NCI-H2107 treated with DMSO at 0.1 percent for 48 hours (cell line): ENCODE results near the gene FAM162A.
"Not testable (repeated sequence)": the region's sequence is repeated elsewhere in the genome, so short reads cannot be mapped to it uniquely, and the experiment has no call there.

Source experiments
- DNase-seq: peaks from one replicate; lab custom pipeline; 2025; ENCODE audit not compliant: unreplicated experiment; lab: John Stamatoyannopoulos, UW

FAM162A gene

DNA sequence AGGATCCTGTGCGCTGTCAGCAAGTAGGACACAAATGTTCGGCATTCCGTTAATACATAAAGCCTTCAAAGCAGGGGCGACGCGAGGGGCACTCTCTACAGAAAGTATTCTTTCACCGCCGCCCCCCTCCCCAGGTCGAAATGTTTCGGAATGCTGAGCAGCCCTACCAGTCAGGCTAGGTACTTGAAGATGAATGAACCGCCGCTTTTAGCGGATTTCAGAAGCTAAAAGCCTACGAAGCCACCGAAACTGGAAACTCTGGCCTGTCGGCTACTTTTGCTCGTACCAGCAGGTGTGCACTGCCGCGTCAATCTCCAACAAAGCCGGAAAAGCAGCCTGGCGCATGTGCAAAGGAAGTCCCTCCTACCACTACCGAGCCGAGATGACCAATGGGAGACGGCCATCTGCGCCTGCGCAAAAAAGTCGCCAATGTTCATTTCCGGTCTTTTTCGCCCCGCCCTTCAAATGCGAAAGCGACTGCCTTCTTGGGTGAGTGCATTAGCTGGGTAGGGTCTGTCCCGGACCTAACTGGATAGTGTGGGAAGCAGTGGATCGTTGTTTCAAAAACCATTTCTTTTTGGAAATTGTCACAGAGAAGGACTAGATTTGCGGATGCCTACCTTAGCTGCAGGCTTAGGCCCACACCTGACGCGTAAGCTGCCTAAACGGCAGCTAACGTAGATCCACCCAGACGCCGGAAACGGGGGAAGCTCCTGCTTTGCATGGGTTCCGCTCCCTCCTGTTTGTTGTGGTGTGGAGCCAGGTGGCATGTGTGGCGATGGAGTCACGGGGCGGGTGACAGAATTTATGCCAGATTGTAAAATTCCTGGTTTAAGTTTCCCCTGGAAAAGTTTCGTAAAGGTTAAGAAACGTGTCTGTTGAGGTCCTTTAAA, 32.0 kb downstream of the FAM162A start, which contains the start of gene WDR5B:
WDR5B (minus strand) TSS at position 301 of the 893 bp plus-strand sequence. CDS start 534 bp downstream, outside the sequence.
- no peak for DNase-seq

GRCh38 chr3:122416966-122417365, 33.0 kb downstream of the FAM162A start:
- DNase-seq = no peak

DNA sequence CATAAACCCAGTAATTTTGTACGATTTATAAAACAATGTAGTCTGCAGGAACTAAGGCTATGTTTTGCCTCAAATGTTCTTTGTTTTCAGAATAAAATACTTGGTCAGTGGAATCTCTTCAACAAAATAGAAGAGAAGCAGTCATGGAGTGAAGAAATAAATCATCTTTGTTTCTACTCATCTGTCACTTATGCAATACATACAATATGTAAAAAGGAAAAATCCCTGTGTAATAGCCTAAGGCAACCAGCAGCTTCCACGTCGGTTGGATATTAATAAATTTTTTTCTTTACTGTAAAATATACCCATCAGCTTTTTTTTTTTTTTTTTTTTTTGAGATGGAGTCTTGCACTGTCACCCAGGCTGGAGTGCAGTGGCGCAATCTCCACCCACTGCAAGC, 37.1 kb downstream of the FAM162A start:
- DNase-seq = no peak

- DNase-seq = no peak
Measured at GRCh38 chr3:122421836-122422235, 37.9 kb downstream of the FAM162A start.

- no peak for DNase-seq
Measured at GRCh38 chr3:122427857-122428471, 44.0 kb downstream of the FAM162A start.

GRCh38 chr3:122430371-122430770, 46.4 kb downstream of the FAM162A start:
- no peak for DNase-seq

- DNase-seq = no peak
Measured at GRCh38 chr3:122435950-122436349, 52.0 kb downstream of the FAM162A start.

DNA sequence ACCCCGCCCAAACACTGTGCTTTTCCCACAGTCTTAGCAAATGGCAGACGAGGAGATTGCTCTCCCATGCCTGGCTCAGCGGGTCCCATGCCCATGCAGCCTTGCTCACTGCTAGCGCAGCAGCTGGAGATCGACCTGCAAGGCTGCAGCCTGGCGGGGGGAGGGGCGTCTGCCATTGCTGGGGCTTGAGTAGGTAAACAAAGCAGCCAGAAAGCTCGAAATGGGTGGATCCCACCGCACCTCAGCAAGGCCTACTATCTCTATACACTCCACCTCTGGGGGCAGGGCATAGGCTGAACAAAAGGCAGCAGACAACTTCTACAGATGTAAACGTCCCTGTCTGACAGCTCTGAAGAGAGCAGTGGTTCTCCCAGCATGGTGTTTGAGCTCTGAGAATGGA, 59.1 kb downstream of the FAM162A start:
- no peak for DNase-seq

DNA sequence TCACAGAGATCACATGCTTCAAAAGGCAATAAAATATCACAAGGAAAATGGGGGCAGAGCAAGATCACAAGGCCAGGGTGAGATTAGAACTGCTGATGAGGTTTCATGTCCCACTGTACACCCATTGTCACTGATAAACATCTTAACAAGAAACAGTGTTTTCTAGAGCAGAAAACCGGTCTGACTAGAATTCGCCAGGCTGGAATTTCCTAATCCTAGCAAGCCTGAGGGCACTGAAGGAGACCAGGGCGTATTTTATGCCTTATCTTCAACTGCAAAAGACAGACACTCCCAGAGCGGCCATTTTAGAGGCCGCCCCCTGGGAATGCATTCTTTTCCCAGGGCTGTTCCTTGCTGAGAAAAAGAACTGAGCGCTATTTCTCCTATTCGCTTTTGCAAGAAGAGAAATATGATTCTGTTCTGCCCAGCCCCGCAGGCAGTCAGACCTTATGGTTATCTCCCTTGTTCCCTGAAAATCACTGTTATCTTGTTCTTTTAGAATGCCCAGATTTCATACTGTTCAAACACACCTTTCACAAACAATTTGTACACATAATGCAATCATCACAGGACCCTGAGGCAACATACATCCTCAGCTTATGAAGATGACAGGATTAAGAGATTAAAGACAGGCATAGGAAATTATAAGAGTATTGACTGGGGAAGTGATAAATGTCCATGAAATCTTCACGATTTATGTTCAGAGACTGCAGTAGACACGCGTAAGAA, 59.9 kb downstream of the FAM162A start:
- DNase-seq = not testable (repeated sequence)

DNA sequence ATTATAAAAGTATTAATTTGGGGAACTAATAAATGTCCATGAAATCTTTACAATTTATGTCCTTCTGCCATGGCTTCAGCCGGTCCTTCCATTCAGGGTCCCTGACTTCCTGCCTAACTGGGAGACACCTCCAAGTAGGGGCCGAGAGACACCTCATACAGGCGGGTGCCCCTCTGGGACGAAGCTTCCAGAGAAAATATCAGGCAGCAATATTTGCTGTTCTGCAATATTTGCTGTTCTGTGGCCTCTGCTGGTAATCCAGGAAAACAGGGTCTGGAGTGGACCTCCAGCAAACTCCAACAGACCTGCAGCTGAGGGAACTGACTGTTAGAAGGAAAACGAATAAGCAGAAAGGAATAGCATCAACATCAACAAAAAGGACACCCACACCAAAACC, 60.5 kb downstream of the FAM162A start:
- not testable (repeated sequence) for DNase-seq

GRCh38 chr3:122448218-122448617, 64.2 kb downstream of the FAM162A start:
- not testable (repeated sequence) for DNase-seq

- DNase-seq = no peak
Measured at GRCh38 chr3:122451371-122451770, 67.4 kb downstream of the FAM162A start.

DNA sequence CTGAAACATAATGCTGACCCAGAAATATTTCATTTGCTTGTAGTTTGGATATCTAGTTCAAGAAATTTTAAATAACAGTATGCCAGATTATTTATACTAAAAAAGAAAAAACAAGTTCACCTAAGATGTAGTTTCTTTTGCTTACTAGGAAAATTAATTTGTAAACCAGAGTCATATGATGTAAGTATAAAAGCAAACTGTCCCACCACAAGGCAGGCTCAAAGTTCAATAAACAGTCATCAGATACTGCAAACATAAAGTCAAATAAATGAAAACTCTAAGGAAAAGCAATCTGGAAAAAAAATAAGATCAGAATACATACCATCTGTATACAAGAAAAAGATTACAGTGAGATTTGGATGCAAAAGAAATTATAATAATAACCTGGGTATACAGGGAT, 72.1 kb downstream of the FAM162A start:
- DNase-seq = no peak

GRCh38 chr3:122457706-122458105, 73.7 kb downstream of the FAM162A start:
- no peak for DNase-seq

- peak; percentile 8 for DNase-seq
Measured at GRCh38 chr3:122458992-122459391, 75.0 kb downstream of the FAM162A start.

DNA sequence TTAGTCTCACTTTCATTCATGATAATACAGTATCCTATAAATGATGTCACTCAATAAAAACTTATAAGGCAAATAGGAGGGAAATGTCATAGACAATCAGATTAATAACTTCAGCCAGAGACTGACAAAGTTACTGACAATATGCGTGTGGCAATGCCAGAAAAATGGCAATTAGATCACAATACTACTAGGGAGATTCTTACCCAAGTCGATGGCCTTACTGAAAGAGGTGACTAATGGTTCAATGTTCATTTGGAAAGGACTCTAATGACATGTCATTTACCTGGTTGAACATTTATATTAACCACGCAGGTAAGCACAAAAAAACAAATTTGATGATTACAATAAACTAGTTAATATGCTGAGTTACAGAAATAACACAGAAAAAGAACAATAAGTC, 77.8 kb downstream of the FAM162A start:
- DNase-seq = no peak
